Measurements from ENCODE around the gene AGPS.
A peak's percentile ranks its signal among the peaks of the same experiment; 100 is the strongest.
"Not testable (repeated sequence)": the region's sequence is repeated elsewhere in the genome, so short reads cannot be mapped to it uniquely, and the experiment has no call there.

The AGPS gene

DNA sequence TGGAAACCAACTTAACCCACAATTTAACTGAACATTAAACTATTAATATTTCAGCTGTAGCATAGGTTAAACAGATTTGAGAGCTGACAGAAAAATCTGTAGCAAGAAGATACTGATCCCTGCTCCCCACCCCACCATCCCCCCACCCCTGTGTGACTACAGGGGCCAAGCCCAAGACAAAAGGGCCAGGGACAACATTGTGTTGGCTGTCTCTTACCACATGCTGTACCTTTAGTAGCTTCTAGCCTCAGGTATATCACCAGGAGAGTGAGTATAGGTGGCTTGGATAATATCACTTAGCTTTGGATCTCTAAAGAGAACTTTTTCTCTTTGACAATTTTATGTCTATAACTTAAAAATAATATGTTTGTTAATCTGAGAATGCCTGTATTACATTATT lies 140.7 kb downstream of the AGPS start:
- DNase-seq = no peak

DNA sequence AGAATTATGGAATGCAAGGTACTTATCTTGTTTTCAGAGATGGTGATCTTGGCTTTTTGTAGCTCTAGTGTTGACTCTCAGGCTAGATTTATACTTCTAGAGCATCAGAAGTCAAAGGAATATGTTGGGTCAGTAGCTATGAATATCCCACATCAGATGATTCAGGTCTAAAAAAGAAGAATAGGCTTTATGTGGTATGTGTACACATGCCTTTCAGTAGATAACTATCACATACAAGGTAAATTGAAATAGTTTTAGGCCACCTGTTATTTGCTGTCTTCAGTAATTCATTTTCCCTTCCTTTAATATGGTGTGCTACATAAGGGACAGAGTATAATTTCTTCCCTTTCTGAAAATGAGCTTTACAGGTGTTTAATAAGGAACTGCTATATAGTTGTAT lies 142.4 kb downstream of the AGPS start:
- DNase-seq = no peak

DNA sequence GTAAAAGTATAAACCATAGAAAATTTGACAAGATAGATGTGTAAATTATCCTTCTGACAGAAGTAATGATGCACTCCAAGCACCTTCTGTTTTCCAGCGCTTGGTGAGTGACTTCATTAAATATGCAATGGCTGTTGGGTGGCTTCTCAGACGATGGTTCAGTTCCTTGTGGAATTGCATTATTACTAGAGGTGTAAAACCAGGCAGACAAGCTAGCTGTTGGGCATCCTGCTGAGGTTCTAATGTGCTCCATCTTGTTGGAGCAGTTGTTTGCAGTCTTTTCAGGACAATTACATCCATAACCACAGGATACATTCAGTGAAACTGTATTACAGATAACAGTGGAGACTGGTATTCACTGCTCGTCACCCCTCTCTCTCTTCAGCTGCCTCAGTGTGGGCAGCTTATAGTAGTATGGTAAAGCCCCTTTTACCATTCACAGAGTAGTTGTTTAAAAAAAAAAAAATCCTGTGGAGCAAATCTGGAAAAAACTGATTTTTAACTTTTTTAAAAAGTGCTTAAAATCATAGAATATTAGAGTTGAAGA lies 143.5 kb downstream of the AGPS start:
- no peak for DNase-seq

DNA sequence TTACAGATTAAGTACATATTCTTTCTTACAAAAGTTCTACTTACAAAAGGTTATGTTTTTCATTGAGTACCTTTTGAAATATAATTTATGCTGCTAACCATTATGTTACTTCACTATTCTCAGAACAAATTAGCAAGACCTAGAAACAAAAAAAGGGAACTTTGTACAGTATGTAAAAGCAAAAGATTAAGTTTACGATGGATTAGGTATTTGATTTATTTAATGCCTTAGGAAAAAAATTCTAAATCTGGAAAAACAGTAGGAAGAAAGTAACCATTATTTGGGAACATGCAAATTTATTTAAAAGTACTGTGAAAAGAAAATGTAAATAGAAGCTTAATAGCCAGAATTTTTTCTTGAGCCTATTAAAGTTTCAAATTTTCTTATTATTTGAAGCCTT lies 144.6 kb downstream of the AGPS start:
- DNase-seq = no peak

DNA sequence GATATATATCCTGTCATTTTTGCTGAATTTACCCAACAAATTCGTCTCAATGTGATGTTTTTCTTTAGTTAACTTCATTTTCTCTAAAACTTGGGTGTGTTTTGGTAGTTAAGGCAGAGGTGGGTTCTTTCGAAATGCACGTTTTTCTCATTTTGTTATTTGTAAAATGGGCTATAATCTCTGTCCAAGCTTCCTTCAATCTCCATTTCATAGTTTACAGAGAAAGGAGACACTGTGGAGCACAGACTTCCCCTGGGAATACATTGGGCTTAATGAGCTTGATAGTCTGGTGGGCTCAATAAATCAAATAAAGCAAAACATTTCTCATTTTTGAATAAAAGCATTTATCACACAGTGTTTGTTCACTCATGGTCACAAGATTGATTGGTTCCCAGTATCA lies 145.1 kb downstream of the AGPS start:
- DNase-seq = no peak

DNA sequence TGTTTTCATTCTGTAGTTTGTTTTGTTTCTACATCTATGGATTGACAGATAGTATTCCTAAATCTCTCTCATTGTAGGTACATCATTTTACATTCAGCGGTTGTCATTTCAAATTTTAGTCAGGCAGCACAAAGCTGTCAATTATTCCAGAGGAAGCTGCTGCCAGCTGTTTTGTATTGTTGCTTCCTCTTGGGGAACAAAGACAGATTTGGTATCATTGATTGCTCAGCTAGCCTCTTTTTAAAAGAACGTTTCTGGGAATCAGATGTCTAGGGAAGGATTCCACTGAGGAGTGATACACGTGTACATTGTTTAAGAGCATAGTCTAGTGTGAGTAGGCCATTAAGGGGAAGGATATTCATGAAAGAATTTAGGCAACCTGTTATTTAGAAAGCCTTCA lies 145.8 kb downstream of the AGPS start:
- DNase-seq = no peak

DNA sequence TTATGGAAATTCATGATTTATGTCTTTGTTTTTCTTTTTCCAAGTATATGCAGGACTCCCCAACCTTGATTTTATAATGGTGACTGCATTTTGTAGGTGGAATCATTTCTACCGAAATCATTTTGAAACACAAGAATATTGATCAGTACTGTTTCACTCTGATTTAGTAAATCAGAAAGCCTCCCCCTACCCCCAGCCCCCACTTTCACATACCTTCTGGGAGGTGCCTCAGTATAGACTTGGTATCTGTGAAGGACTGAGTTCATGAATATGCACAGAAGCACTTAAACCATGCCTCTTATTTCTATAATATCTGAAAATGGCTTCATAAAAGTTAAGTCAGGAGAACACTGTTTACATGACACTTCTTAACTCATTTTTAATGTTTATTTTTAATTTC lies 147.7 kb downstream of the AGPS start:
- DNase-seq = no peak

DNA sequence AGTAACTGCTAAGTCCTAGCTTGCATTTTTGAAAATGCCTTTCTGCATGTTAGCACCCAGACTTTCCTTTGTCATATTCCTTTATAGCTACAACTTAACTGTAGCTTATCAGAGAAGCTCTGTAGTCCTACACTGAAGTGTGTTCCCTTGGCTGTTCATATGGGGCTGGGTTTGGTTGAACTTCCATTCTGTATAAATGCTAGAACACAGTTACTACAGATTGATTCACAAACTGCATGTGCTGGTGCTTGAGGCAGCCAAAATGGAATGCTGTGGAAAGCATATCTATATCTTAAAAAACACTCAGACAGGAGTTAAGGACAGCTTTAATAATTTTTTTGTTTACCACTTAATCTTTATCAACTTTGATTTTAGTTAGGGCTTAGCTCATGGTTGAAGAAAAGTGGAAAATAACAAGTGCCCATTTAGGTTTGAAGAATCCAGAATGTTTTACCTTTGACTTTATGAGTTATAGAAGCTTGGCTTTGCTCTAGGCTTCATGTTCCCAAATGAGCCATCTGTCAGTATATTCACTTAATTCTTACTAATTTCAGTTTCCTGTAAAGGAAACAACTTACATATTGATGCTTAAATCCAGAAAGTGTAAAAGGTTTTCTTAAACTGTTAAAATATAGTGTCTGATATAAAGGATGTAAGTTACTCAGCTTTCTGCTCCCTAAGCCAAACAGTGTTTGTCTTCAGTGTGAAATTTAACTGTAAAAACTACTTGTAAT lies 148.9 kb downstream of the AGPS start:
- no peak for DNase-seq

DNA sequence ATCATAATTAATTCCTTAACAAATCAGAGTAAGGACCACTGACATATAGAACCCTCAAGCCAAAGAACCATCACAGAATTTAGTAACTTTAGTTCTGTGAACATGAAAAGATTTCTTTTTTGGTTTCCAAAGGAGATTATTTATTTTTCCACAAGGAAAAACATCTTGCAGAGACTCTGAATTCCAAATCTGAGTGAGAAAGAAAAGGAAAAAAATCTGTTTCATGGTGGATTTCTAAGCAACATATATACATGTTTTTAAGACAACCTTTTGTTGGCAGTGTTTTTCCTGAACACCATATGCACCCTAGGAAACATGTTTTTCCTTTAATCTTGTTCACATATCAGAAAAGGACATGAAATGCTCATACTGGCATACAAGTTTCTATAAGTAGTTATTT lies 149.8 kb downstream of the AGPS start:
- DNase-seq = no peak

DNA sequence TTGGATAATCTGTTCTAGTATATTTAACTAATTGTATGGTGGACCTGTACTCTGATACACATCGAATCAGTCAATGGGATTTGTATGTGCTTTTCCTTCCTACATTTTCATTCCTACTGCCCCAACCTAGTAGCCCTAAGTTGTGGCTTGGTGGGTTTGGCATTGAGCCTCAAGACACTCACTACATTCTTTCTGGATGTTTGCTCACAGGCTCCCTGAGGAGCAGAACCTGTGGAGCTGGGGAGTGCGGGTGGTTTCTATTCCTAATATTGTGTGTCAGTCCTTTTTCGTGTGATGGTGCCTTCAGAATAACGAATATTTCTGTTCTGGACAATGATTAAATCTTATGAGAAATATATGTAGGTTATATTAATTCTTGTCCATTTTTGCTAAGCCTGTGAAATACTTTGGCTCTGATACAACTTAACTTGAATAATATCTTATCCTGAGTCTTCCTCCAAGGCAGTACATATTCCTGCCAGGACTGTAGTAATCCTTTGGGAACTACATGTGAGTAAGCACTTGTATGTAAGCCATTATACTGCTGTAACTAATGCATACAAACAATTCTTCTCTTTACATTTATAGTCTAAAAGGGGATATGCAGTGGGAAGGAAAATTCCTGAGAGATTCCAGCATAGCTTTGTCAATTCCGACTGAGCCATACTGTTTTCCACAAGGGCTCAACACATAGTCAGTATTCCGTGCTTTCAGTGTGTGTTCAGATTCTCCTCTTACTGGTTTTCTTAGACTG lies 150.6 kb downstream of the AGPS start:
- DNase-seq = no peak

DNA sequence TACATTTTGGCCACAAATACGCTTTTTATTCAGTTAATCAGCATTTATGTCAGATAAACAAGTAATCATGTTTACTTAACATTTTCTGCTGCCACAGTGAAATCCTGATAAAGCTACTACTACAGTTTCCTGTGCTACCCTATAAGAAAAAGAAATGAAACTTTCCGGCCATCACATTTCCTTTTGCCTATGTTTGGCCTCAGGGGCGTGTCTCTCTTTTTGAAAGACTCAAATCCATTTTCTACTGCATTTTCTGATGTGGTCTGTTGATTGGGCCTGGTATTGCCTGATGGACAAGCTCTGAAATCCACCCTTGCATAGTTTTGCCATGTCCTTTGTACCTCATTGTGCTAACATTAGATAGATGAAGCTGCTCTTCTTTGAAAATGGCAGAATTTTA lies 152.6 kb downstream of the AGPS start:
- DNase-seq = no peak

DNA sequence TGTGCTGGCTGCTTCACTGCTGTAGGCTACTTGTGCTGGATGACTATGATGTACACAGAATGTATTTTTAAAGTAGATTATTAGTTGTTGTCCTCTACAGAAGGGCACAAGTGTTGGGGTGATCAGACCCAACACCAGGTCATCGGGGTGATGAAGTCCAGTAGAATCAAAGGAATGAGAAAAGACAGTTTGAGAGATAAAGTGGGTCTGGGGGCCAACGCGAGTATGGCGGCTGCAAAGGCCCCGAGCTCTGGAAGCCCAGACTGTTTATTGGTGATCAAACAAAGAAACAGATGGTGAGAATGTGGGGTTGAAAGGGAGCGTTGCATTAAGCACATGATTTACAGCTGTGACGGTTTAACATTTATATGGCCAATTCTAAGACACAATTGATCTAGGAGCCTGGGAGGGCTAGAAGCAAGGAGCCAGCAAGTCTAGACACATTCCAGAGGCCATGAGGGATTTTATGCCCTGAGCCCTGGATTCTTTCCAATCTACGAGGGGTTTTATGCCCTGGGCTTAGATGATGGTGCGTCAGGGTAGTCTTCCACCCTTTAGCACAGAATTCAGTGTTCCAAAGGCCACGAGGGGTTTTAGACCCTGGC lies 153.5 kb downstream of the AGPS start:
- no peak for DNase-seq

DNA sequence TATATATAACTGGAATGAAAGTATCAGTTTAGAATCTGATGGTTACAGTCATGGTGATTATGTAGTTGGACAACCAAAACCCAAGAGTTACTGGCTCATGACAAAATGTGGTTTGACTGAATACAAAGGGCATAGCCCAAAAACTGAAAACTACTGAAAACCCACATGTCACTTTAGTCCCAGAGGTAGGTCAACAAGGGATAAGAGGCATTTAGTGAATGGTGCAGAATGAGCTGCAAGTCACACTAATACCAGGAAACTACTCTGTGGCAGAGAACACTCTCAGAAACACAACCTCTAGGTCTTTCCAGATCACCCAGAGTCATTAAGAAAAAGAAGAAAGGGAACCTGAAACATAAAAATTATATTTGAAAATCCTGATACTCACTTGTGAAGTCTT lies 154.5 kb downstream of the AGPS start:
- no peak for DNase-seq

DNA sequence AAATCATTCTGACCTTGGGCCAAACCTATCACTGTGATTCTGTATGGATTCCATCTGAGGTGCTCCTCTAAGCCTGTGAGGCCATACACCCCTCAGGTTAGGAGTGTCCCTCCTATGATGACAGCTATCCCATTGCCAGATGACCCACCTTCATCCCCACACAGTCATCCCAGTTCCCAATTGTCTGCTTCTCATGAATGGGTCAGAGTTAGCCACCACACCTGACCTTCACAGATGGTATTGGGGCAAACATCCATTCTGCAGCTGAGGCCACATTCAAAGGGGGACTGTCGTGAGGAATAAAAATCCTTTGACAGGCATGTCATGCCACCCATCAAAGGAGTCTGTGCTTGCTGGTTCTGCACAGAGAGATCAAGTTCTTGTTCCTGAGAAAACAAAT lies 155.2 kb downstream of the AGPS start:
- no peak for DNase-seq

DNA sequence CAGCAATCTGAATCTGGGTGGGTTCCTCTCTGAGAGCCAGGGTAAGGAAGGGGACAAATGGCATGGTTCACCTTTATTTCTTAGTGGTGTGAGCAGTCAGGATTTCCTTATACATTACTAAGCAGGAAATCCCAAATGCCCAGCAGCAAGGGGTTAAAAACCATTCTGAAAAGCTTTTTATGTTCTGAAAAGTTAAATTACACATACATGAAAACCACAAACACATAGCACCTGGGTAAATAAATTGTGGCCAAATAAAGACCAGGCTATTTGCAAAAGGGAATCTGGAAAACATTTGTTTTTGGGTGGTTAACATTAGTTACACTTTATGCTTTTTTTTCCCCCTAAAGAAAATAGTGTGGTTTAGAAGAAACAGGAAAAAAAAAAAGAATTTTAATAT lies 156.1 kb downstream of the AGPS start:
- DNase-seq = no peak

DNA sequence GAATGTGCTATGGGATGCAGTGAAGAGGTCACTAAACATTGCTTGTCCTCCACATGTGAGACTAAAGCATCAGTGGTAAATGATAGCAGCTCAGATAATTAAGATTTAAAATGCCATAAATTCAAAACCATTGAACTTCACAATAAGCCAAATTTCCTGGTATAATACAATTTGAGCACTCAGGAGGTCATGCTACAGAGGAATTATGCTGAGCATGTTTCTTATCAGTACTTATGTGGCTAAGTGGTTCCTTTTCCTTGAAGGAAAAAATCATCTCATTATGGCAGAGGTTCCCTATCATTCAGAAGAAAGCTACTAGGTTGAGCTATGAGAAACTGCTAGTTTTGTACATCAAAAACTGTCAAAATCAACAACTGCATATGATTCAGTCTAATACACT lies 156.6 kb downstream of the AGPS start:
- DNase-seq = no peak

DNA sequence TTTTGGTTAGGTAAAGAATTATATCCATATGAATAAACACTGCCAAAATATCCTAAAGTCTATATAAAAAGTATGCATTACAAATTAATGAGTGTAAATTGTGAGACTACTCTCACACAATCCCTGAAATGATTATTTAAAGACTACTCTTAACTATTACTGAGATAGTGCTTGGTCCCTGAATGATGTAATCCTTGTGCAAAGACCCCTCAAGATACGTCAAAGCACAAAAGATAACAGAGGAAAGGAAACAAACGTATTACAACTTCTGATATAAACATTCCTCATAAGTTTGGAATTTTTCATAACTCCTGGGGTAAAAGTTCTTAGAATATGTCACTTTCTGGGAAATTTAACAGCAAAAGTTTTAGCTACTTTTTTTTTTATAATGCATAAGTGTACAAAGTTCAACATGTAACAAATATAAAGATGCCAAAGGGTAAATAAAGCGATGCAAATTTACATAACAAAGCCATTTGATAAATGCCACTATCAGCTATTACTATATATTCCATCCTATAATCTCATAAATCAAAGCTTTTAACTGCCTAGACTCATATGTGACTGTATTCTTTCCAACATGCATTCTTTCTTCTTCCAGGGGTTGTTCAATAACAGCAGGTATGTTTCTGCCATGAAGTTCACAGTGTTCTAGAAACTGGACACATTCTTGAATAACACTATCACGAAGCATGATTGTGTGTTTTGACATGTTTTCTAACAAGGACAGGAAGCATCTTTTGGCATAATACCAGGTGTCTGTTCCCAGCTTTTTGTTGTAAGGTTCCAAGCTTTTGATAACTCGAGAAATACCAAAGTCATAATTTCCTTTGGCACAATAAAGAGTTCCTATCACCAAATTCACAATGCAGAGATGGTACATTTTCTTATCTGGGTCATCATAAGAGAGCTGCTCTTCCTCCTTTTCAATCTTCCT lies 158.0 kb downstream of the AGPS start:
- no peak for DNase-seq

DNA sequence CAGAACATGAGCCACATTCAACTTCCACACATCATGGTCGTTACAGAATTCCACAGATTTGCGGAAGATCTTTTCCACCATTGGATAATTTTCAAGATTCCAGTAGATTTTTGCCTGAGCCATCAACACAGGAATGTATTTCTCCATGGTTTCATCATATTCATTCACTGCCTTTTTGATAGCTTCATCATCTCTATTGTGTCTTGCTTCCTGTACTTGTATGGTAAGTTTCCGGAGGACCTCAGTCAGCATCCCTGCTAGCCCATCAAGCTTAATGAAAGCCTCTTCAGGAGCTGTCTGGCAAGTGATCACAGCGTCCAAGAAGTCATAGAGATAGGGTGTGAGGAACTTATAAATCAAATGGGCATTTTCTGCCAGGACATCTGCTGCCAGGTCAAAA lies 158.8 kb downstream of the AGPS start:
- not testable (repeated sequence) for DNase-seq

DNA sequence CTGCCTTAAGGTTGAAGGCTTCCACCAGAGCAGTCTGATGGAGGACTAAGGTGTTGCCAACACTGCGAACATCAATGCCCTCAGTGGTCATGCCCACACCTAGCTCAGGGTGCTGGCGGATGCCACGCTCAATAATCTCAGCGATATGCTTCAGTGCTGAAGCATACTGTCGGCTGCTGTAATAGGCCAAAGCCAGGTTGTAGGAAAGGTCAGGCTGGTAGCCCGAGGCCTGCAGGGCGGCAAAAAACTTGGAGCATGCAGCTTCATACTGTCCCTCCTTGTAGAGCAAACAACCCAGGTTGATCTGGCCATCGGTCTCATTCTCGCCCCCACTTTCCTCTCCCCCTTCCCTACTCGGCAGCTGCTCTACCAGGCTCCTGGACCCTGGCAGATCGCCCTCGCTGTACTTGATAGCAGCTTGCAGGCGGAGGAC lies 159.4 kb downstream of the AGPS start:
- no peak for DNase-seq

DNA sequence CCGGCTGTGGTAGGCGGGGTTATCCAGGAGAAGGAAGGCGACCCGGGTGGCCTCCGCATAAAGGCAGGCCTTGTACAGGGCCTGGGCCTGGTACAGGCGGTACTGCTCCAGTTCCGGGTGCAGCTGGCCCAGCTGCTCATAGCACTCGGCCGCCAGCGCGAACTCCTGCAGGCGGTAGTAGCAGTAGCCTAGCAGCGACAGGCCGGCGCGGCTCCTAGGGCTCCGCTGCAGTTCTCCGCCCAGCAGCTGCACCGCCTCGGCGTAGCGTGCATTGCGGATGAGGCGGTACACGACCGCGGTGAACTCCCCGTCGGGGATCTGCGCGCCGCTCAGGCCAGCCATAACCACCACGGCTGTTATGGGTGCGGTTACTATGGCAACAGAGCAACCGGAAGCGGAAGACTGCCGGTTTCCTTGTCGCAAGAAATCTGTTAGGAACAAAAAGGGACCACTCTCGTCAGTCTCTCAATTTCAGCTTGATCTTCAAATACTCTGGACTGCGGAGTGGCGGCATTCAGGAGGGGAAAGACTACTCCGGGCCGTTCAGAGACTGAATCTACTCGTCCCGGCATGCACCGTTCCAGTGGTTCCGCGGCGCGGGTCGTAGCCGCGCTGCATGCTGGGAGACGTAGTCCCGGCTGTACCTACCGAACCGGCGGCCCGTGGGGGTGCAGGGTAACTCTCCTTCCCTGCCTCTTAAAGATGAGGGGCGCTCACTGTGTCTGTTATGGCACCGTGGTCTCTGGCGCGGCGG lies 160.0 kb downstream of the AGPS start:
- DNase-seq = peak; percentile 52

DNA sequence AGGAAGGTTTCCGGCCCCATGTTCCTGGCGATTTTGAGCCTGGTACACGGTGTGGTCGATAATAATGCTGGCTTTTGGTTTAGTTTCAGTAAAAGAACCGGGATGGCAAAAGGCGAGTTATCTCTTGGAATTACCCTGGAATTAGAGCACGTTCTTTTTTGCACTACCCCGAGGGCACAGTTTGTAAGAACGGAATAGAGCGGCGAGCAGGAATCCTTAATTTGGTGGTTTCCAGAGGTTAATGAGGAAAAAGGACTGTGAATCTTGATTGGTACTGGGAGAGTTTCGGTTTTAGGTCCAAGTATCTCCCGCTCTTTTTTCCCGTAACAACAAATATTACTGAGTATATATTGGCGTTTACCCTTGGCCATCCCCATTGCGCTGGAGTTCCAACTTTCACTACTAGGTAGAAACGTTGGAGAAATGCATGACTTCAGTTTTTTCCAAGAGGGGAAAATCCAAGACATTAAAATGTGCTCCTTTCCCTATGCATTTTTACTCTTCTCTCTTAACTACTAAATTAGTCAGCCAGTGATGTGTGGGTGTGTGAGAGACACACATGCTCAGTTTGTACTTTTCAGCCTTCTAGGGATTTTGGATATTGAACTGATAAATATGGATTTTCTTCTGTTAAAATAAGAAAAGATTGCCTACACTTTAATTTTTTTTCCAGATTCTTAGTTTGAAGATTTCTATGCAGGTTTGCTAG lies 160.8 kb downstream of the AGPS start:
- DNase-seq = no peak
